ENCODE measurements around the gene XRCC5. TPM values are rescaled to one million over a fixed set of nuclear protein-coding genes. Genes with fewer than 3 reads are reported as not detected.

Gene XRCC5
- total RNA-seq, 1 donor from 2014 or later, result 360 TPM

GRCh38 chr2:216214768-216215167, 105.6 kb downstream of the XRCC5 start:
- no peak overlapping the region for H3K4me3 ChIP-seq (ENCODE audit: low read depth, low read length)
- TF ChIP-seq CTCF (conservative IDR thresholded peaks at IDR 0.05; ENCODE audit: low read depth, low read length), result no peak
- no peak for DNase-seq (ENCODE audit: low read depth)

GRCh38 chr2:216215658-216216390, 106.7 kb downstream of the XRCC5 start:
- DNase-seq (ENCODE audit: low read depth), result no peak
- H3K4me3 ChIP-seq (ENCODE audit: low read depth, low read length), result no peak overlapping the region
- TF ChIP-seq CTCF (conservative IDR thresholded peaks at IDR 0.05; ENCODE audit: low read depth, low read length), result peak; percentile 61

GRCh38 chr2:216216951-216217903, 108.1 kb downstream of the XRCC5 start:
- DNase-seq (ENCODE audit: low read depth), result no peak
- H3K4me3 ChIP-seq (ENCODE audit: low read depth, low read length), result peak overlapping the region; percentile 15

GRCh38 chr2:216217904-216218260, 108.7 kb downstream of the XRCC5 start:
- no peak for DNase-seq (ENCODE audit: low read depth)
- no peak overlapping the region for H3K4me3 ChIP-seq (ENCODE audit: low read depth, low read length)
- TF ChIP-seq CTCF (conservative IDR thresholded peaks at IDR 0.05; ENCODE audit: low read depth, low read length), result no peak

More at GRCh38 chr2:216216951-216217903, 108.1 kb downstream of the XRCC5 start:
- TF ChIP-seq CTCF (conservative IDR thresholded peaks at IDR 0.05; ENCODE audit: low read depth, low read length), result no peak

- H3K4me3 ChIP-seq (ENCODE audit: low read depth, low read length), result no peak overlapping the region
- TF ChIP-seq CTCF (conservative IDR thresholded peaks at IDR 0.05; ENCODE audit: low read depth, low read length), result no peak
- no peak for DNase-seq (ENCODE audit: low read depth)
Measured at GRCh38 chr2:216219861-216220260, 110.7 kb downstream of the XRCC5 start.

GRCh38 chr2:216220976-216221375, 111.8 kb downstream of the XRCC5 start:
- H3K4me3 ChIP-seq (ENCODE audit: low read depth, low read length), result no peak overlapping the region
- TF ChIP-seq CTCF (conservative IDR thresholded peaks at IDR 0.05; ENCODE audit: low read depth, low read length), result no peak
- DNase-seq (ENCODE audit: low read depth), result no peak
